Trophoblast cell (in vitro differentiated cells and primary cell): ENCODE data around the gene ZNF726.
A peak's percentile ranks its signal among the peaks of the same experiment; 100 is the strongest.

Source experiments
- DNase-seq, 2 donors: peaks; one replicate each; pipeline ENCODE4 v3.0.0-alpha.2; 2016
- H2AFZ ChIP-seq: 2 replicates; pipeline ENCODE4 v1.6.1; 2013; ENCODE audit warnings: low read length, moderate library complexity, mild to moderate bottlenecking; ENCODE audit not compliant: insufficient read depth, poor library complexity
- H2AK5ac ChIP-seq: 2 replicates; pipeline ENCODE4 v1.6.1; 2013; ENCODE audit warnings: mild to moderate bottlenecking, low read length
- H2BK120ac ChIP-seq: 2 replicates; pipeline ENCODE4 v1.6.1; 2013; ENCODE audit warnings: low read length, mild to moderate bottlenecking, moderate library complexity; ENCODE audit not compliant: insufficient read depth, poor library complexity
- H2BK12ac ChIP-seq: 2 replicates; pipeline ENCODE4 v1.6.1; 2013; ENCODE audit warnings: mild to moderate bottlenecking, low read length, moderate library complexity
- H2BK5ac ChIP-seq: 2 replicates; pipeline ENCODE4 v1.6.1; 2013; ENCODE audit warnings: low read length, low read depth, moderate library complexity, mild to moderate bottlenecking; ENCODE audit not compliant: poor library complexity
- H3K14ac ChIP-seq: 2 replicates; pipeline ENCODE4 v1.6.1; 2013; ENCODE audit warnings: mild to moderate bottlenecking, low read length
- H3K18ac ChIP-seq: 2 replicates; pipeline ENCODE4 v1.6.1; 2013; ENCODE audit warnings: mild to moderate bottlenecking, low read length
- H3K23ac ChIP-seq: 2 replicates; pipeline ENCODE4 v1.6.1; 2013; ENCODE audit warnings: low read length
- H3K27ac ChIP-seq: 2 replicates; pipeline ENCODE4 v1.5.1; 2013; ENCODE audit warnings: low read depth, mild to moderate bottlenecking, inconsistent platforms, low read length, moderate library complexity
- H3K27me3 ChIP-seq: 2 replicates; pipeline ENCODE4 v1.6.1; 2013; ENCODE audit warnings: inconsistent platforms, mild to moderate bottlenecking, low read length, moderate library complexity; ENCODE audit not compliant: insufficient read depth
- H3K36me3 ChIP-seq, 2 experiments: 1 replicate in 1 of 2; 2 replicates in 1 of 2; pipeline ENCODE4 v1.6.1; 2013; ENCODE audit warnings: low read length in 2 of 2, mild to moderate bottlenecking in 2 of 2, moderate library complexity in 1 of 2; ENCODE audit not compliant: insufficient read depth in 2 of 2, control insufficient read depth in 1 of 2
- H3K4ac ChIP-seq: 2 replicates; pipeline ENCODE4 v1.6.1; 2013; ENCODE audit warnings: low read depth, mild to moderate bottlenecking, low read length, moderate library complexity
- H3K4me1 ChIP-seq, 2 experiments: 1 replicate in 1 of 2; 2 replicates in 1 of 2; pipeline ENCODE4 v1.6.1; 2013; ENCODE audit warnings: low read length in 2 of 2, mild to moderate bottlenecking in 2 of 2, moderate library complexity in 1 of 2; ENCODE audit not compliant: insufficient read depth in 2 of 2, control insufficient read depth in 1 of 2
- H3K4me2 ChIP-seq: 2 replicates; pipeline ENCODE4 v1.6.1; 2013; ENCODE audit warnings: inconsistent platforms, mild to moderate bottlenecking, low read length, moderate library complexity
- H3K4me3 ChIP-seq: 2 replicates; pipeline ENCODE4 v1.5.1; 2013; ENCODE audit warnings: mild to moderate bottlenecking, low read depth, low read length, inconsistent platforms
- H3K79me1 ChIP-seq: one replicate; pipeline ENCODE4 v1.6.1; 2013; ENCODE audit warnings: low read length
- H3K79me2 ChIP-seq: 2 replicates; pipeline ENCODE4 v1.6.1; 2013; ENCODE audit warnings: low read length, mild to moderate bottlenecking; ENCODE audit not compliant: control insufficient read depth, insufficient read depth, poor library complexity
- H3K9ac ChIP-seq: 2 replicates; pipeline ENCODE4 v1.6.1; 2013; ENCODE audit warnings: mild to moderate bottlenecking, low read length
- H3K9me3 ChIP-seq: 2 replicates; pipeline ENCODE4 v1.6.1; 2013; ENCODE audit warnings: low read depth, mild to moderate bottlenecking, control low read depth, inconsistent platforms, low read length; ENCODE audit not compliant: insufficient read depth
- H4K12ac ChIP-seq: 2 replicates; pipeline ENCODE4 v1.6.1; 2013; ENCODE audit warnings: low read depth, mild to moderate bottlenecking, low read length, moderate library complexity
- H4K8ac ChIP-seq: 2 replicates; pipeline ENCODE4 v1.6.1; 2013; ENCODE audit warnings: low read depth, mild to moderate bottlenecking, low read length, moderate library complexity
- H4K91ac ChIP-seq: one replicate; pipeline ENCODE4 v1.6.1; 2013; ENCODE audit warnings: low read depth, mild to moderate bottlenecking, low read length, moderate library complexity
- WGBS: extraction: QIAGEN DNeasy Blood & Tissue Kit; methylation state at CpG from one replicate; pipeline ENCODE4 v1.1.7; 2013; ENCODE audit warnings: missing lambda C conversion rate; ENCODE audit not compliant: insufficient read length, insufficient coverage; ENCODE audit errors: extremely low coverage; 5-methylcytosine and 5-hydroxymethylcytosine counted together

ZNF726 gene

DNA sequence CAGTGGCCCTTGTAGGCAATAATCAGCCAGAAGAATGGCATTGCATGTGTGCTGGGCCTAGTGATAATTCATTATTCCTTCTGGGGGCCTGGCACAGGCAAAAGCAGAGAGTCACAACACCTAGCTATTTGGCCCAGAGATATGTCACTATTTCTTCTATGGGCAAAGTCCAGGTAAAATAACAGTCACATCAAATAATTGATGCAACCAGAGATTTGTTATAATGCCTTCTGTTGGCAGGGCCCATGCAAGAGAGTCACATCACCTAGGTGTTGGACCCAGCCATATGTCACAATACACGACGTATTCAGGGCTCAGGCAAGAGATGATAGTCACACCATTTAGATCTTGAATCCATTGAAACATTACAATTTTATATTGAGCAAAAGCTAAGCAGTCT is 66.1 kb downstream of the ZNF726 start:
- no peak overlapping the region for H2BK120ac ChIP-seq
- H3K4ac ChIP-seq, result no peak overlapping the region
- H2AFZ ChIP-seq, result no peak overlapping the region
- H3K79me2 ChIP-seq, result no peaks in the 10 kb centered on the region
- H3K79me1 ChIP-seq, result no peaks in the 10 kb centered on the region
- H3K27ac ChIP-seq, result no peak overlapping the region
- H3K36me3 ChIP-seq, result no peaks in the 10 kb centered on the region
- no peak overlapping the region for H3K18ac ChIP-seq
- H4K91ac ChIP-seq, result no peak overlapping the region
- no peak overlapping the region for H3K4me2 ChIP-seq
- WGBS, result no CpG with 5 or more reads among the region's 2 CpGs
- H3K9ac ChIP-seq, result no peak overlapping the region
- H3K23ac ChIP-seq, result no peak overlapping the region
- no peak for DNase-seq
- H2BK12ac ChIP-seq, result no peak overlapping the region
- no peak overlapping the region for H4K12ac ChIP-seq
- no peaks in the 10 kb centered on the region for H3K27me3 ChIP-seq
- no peak overlapping the region for H3K14ac ChIP-seq
- no peak overlapping the region for H4K8ac ChIP-seq
- H3K9me3 ChIP-seq, result peaks cover 9% of the 10 kb centered on the region
- H3K4me1 ChIP-seq, result no peaks in the 10 kb centered on the region
- no peak overlapping the region for H2AK5ac ChIP-seq
- no peak overlapping the region for H2BK5ac ChIP-seq
- H3K4me3 ChIP-seq, result no peak overlapping the region

DNA sequence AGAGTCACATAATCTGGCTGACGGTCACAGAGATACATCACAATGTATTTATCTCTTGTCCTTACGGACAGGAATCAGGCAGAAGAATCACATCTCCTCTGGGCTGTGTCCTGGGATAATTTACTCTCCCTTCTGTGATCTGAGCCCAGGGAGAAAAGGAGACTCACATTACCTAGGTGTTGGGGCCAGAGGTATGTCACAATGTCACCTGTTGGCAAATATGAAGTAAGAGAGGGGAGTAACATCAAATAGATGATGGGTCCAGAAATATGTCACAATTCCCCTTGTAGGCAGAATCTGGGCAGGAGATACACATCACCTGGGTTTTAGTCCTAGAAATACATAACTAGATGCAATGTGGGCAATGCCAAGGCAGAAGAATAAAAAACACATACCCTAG is 67.2 kb downstream of the ZNF726 start:
- Histone ChIP-seq H3K4ac (no peak overlapping the region), H3K4me3 (no peak overlapping the region), H3K9me3 (peaks cover 11% of the 10 kb centered on the region), H4K8ac (no peak overlapping the region), H3K9ac (no peak overlapping the region), H2BK12ac (no peak overlapping the region), H3K79me2 (no peaks in the 10 kb centered on the region), H2AK5ac (no peak overlapping the region), H3K23ac (no peak overlapping the region), H4K12ac (no peak overlapping the region), H3K79me1 (no peaks in the 10 kb centered on the region), H4K91ac (no peak overlapping the region), H3K4me1 (no peaks in the 10 kb centered on the region), H3K27ac (no peak overlapping the region), H3K27me3 (no peaks in the 10 kb centered on the region), H3K18ac (no peak overlapping the region), H2AFZ (no peak overlapping the region), H2BK5ac (no peak overlapping the region), H3K14ac (no peak overlapping the region), H3K36me3 (no peaks in the 10 kb centered on the region), H2BK120ac (no peak overlapping the region), H3K4me2 (no peak overlapping the region)
- WGBS, result no CpG with 5 or more reads among the region's 2 CpGs
- no peak for DNase-seq

DNA sequence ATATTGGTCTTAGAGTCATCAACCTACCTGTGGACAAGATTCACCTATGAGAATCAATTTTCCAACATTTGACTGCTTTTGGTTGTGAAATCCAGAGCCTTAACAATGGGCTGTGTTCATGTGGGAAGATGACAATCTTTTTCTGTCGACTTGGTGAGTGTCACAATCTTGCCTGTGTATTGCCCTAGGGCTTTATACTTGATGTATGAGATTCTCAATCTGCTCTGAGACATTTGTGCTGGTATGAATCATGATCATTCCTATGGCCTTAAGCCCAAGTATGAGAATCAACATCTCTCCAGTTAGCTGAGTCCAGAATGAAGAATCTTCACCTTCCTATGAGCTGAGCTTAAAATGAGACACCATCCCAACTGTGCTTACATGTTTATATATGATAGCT is 68.7 kb downstream of the ZNF726 start:
- Histone ChIP-seq H3K23ac (no peak overlapping the region), H4K8ac (no peak overlapping the region), H2AK5ac (no peak overlapping the region), H2AFZ (no peak overlapping the region), H4K12ac (no peak overlapping the region), H3K27ac (no peak overlapping the region), H4K91ac (no peak overlapping the region), H3K27me3 (no peaks in the 10 kb centered on the region), H3K4me3 (no peak overlapping the region), H3K9me3 (peaks cover 12% of the 10 kb centered on the region), H3K4me1 (no peaks in the 10 kb centered on the region), H2BK12ac (no peak overlapping the region), H3K79me2 (no peaks in the 10 kb centered on the region), H3K79me1 (no peaks in the 10 kb centered on the region), H3K36me3 (no peaks in the 10 kb centered on the region), H3K4me2 (no peak overlapping the region), H3K4ac (no peak overlapping the region), H2BK5ac (no peak overlapping the region), H2BK120ac (no peak overlapping the region), H3K9ac (no peak overlapping the region), H3K14ac (no peak overlapping the region), H3K18ac (no peak overlapping the region)
- peak; percentile 85 to 98 for DNase-seq
- no CpG with 5 or more reads among the region's 1 CpG for WGBS
